ENCODE measurements around the gene ARG2.

- TF ChIP-seq CTCF (IDR thresholded peaks at IDR 0.05) (no peak), EZH2 (IDR thresholded peaks at IDR 0.05; ENCODE audit: borderline replicate concordance, insufficient read depth, low read depth, low read length, poor library complexity, severe bottlenecking) (no peak)
These were observed 77.3 kb downstream of the ARG2 start for GRCh38 chr14:67697006-67697405.

Measured in B cell (primary cell).